Measurements from ENCODE around the gene CFAP43.

Gene CFAP43

DNA sequence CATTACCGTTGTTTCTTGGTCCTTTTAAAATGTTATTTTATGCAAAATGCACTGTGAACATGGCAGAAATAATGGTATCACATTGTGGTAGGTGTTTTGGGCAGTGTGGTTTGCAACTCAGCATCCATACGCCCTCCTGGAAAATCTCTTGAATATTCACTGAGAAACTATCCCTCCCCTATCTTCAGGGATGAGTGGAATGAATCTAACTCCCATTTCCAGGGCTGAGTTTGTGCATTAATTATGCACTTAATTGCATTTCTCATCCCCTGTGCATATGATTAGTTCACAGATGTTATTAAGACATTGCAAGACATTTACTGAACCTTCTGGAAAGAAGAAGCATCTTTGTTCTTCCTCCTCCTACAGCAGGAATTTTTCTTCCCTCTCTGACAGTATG lies 36.5 kb downstream of the CFAP43 start:
- TF ChIP-seq TAF1 (IDR thresholded peaks at IDR 0.05; ENCODE audit: borderline replicate concordance, insufficient read depth, low read length) (no peak), POLR2AphosphoS5 (IDR thresholded peaks at IDR 0.05; ENCODE audit: low read depth, low read length) (no peak), SIN3A (IDR thresholded peaks at IDR 0.05; ENCODE audit: borderline replicate concordance, insufficient read depth, low read length) (no peak), FOXP2 (optimal IDR thresholded peaks at IDR 0.05; ENCODE audit: borderline replicate concordance, extremely low read depth, extremely low read length, insufficient read depth) (no peak)
- TF ChIP-seq, protein P1, sequence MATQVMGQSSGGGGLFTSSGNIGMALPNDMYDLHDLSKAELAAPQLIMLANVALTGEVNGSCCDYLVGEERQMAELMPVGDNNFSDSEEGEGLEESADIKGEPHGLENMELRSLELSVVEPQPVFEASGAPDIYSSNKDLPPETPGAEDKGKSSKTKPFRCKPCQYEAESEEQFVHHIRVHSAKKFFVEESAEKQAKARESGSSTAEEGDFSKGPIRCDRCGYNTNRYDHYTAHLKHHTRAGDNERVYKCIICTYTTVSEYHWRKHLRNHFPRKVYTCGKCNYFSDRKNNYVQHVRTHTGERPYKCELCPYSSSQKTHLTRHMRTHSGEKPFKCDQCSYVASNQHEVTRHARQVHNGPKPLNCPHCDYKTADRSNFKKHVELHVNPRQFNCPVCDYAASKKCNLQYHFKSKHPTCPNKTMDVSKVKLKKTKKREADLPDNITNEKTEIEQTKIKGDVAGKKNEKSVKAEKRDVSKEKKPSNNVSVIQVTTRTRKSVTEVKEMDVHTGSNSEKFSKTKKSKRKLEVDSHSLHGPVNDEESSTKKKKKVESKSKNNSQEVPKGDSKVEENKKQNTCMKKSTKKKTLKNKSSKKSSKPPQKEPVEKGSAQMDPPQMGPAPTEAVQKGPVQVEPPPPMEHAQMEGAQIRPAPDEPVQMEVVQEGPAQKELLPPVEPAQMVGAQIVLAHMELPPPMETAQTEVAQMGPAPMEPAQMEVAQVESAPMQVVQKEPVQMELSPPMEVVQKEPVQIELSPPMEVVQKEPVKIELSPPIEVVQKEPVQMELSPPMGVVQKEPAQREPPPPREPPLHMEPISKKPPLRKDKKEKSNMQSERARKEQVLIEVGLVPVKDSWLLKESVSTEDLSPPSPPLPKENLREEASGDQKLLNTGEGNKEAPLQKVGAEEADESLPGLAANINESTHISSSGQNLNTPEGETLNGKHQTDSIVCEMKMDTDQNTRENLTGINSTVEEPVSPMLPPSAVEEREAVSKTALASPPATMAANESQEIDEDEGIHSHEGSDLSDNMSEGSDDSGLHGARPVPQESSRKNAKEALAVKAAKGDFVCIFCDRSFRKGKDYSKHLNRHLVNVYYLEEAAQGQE (IDR thresholded peaks at IDR 0.05; ENCODE audit: insufficient read depth in 1 of 2, low read depth in 2 of 2, low read length in 2 of 2), result no peak

GRCh38 chr10:104193787-104194186 lies 38.4 kb downstream of the CFAP43 start:
- TF ChIP-seq TAF1 (IDR thresholded peaks at IDR 0.05; ENCODE audit: borderline replicate concordance, insufficient read depth, low read length), result no peak
- TF ChIP-seq POLR2AphosphoS5 (IDR thresholded peaks at IDR 0.05; ENCODE audit: low read depth, low read length), result no peak
- TF ChIP-seq, protein P1 (IDR thresholded peaks at IDR 0.05; ENCODE audit: insufficient read depth in 1 of 2, low read depth in 2 of 2, low read length in 2 of 2), result no peak
- no peak for TF ChIP-seq FOXP2 (optimal IDR thresholded peaks at IDR 0.05; ENCODE audit: borderline replicate concordance, extremely low read depth, extremely low read length, insufficient read depth)
- no peak for TF ChIP-seq SIN3A (IDR thresholded peaks at IDR 0.05; ENCODE audit: borderline replicate concordance, insufficient read depth, low read length)

GRCh38 chr10:104190695-104191094 lies 41.5 kb downstream of the CFAP43 start:
- TF ChIP-seq, protein P1 (IDR thresholded peaks at IDR 0.05; ENCODE audit: insufficient read depth in 1 of 2, low read depth in 2 of 2, low read length in 2 of 2), result no peak
- no peak for TF ChIP-seq POLR2AphosphoS5 (IDR thresholded peaks at IDR 0.05; ENCODE audit: low read depth, low read length)
- no peak for TF ChIP-seq TAF1 (IDR thresholded peaks at IDR 0.05; ENCODE audit: borderline replicate concordance, insufficient read depth, low read length)
- TF ChIP-seq SIN3A (IDR thresholded peaks at IDR 0.05; ENCODE audit: borderline replicate concordance, insufficient read depth, low read length), result no peak
- TF ChIP-seq FOXP2 (optimal IDR thresholded peaks at IDR 0.05; ENCODE audit: borderline replicate concordance, extremely low read depth, extremely low read length, insufficient read depth), result no peak

DNA sequence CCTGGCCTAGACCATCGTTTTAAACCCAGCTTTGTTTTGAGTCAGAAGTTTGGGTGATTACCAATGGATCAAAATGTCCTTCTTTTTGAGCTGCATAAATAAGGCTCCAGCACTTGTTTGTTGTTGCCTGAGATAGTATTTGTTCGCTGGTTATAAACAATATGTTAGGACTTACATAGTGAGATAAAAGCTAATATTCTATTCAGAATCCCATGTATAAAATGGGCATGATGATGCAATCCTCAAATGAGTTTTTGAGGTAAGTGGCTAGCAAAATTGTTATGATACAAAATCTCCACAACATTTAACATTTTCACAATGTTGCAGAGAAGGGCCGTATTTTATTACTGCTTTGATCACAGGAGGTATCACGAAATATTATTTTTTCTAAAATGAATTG lies 48.5 kb downstream of the CFAP43 start:
- TF ChIP-seq POLR2AphosphoS5 (IDR thresholded peaks at IDR 0.05; ENCODE audit: low read depth, low read length) (no peak), FOXP2 (optimal IDR thresholded peaks at IDR 0.05; ENCODE audit: borderline replicate concordance, extremely low read depth, extremely low read length, insufficient read depth) (no peak), SIN3A (IDR thresholded peaks at IDR 0.05; ENCODE audit: borderline replicate concordance, insufficient read depth, low read length) (no peak), TAF1 (IDR thresholded peaks at IDR 0.05; ENCODE audit: borderline replicate concordance, insufficient read depth, low read length) (no peak)
- TF ChIP-seq, protein P1 (IDR thresholded peaks at IDR 0.05; ENCODE audit: insufficient read depth in 1 of 2, low read depth in 2 of 2, low read length in 2 of 2), result no peak

Data from PFSK-1 (cell line).